ENCODE measurements around the gene YDJC. TPM values are rescaled to one million over a fixed set of nuclear protein-coding genes. Genes with fewer than 3 reads are reported as not detected.
"Not testable (repeated sequence)": the region's sequence is repeated elsewhere in the genome, so short reads cannot be mapped to it uniquely, and the experiment has no call there.

The YDJC gene
- total RNA-seq, 1 experiment from 2014 or later = 57.4 TPM

GRCh38 chr22:21632237-21632895, 2.5 kb upstream of the YDJC start, which contains the start of gene CCDC116:
Gene CCDC116 (plus strand): TSS chr22:21632760. CDS start chr22:21633182, 422 bp downstream.
- DNase-seq (ENCODE audit: low read depth) = no peak

GRCh38 chr22:21631025-21631424, 1.2 kb upstream of the YDJC start:
- no peak for DNase-seq (ENCODE audit: low read depth)

- no peak for DNase-seq (ENCODE audit: low read depth)
Measured at GRCh38 chr22:21628386-21629254, 1.2 kb downstream of the YDJC start.

- no peak for DNase-seq (ENCODE audit: low read depth)
Measured at GRCh38 chr22:21626735-21627469, 2.9 kb downstream of the YDJC start.

- no peak for DNase-seq (ENCODE audit: low read depth)
Measured at GRCh38 chr22:21626073-21626734, 3.6 kb downstream of the YDJC start.

GRCh38 chr22:21624880-21625791, 4.7 kb downstream of the YDJC start:
- DNase-seq (ENCODE audit: low read depth) = no peak

GRCh38 chr22:21624120-21624879, 5.5 kb downstream of the YDJC start:
- DNase-seq (ENCODE audit: low read depth) = peak; percentile 26

- no peak for DNase-seq (ENCODE audit: low read depth)
Measured at GRCh38 chr22:21623648-21623970, 6.2 kb downstream of the YDJC start.

GRCh38 chr22:21622919-21623647, 6.7 kb downstream of the YDJC start:
- DNase-seq (ENCODE audit: low read depth) = no peak

- DNase-seq (ENCODE audit: low read depth) = no peak
Measured at GRCh38 chr22:21622011-21622918, 7.6 kb downstream of the YDJC start.

GRCh38 chr22:21621025-21621424, 8.8 kb downstream of the YDJC start:
- DNase-seq (ENCODE audit: low read depth) = no peak

GRCh38 chr22:21617337-21617736, 12.5 kb downstream of the YDJC start:
- DNase-seq (ENCODE audit: low read depth) = not testable (repeated sequence)

GRCh38 chr22:21615731-21616130, 14.1 kb downstream of the YDJC start:
- DNase-seq (ENCODE audit: low read depth) = no peak

- no peak for DNase-seq (ENCODE audit: low read depth)
Measured at GRCh38 chr22:21613553-21614233, 16.1 kb downstream of the YDJC start.

- DNase-seq (ENCODE audit: low read depth) = no peak
Measured at GRCh38 chr22:21612858-21613257, 17.0 kb downstream of the YDJC start.

GRCh38 chr22:21611210-21611977, 18.4 kb downstream of the YDJC start:
- DNase-seq (ENCODE audit: low read depth) = no peak

Data from M059J (cell line).